Ascending aorta (tissue), 2 donors: Measurements from ENCODE around the gene WDR46. TPM values are rescaled to one million over a fixed set of nuclear protein-coding genes. Genes with fewer than 3 reads are reported as not detected.

Source experiments
- DNase-seq, 2 donors: peaks; one replicate each; pipeline ENCODE4 v3.0.0-alpha.2; 2019; ENCODE audit warnings: low spot score in 2 of 2
- H3K27ac ChIP-seq, 2 donors: fragments of 200-600 bp; sonication (generic); one replicate each; pipeline ENCODE4 v1.5.1; 2016 to 2017; ENCODE audit warnings: mild to moderate bottlenecking in 1 of 2
- H3K27me3 ChIP-seq: fragments of 200-600 bp; sonication (generic); one replicate; pipeline ENCODE4 v1.5.1; 2017
- H3K36me3 ChIP-seq, 2 donors: fragments of 200-600 bp; sonication (generic); one replicate each; pipeline ENCODE4 v1.5.1; 2016
- H3K4me1 ChIP-seq, 2 donors: fragments of 200-600 bp; sonication (generic); one replicate each; pipeline ENCODE4 v1.5.1; 2016 to 2017; ENCODE audit warnings: mild to moderate bottlenecking in 1 of 2
- H3K4me3 ChIP-seq, 2 donors: fragments of 200-600 bp; sonication (generic); one replicate each; pipeline ENCODE4 v1.5.1; 2016 to 2017; ENCODE audit warnings: mild to moderate bottlenecking in 1 of 2
- H3K9me3 ChIP-seq, 2 donors: fragments of 200-600 bp; sonication (generic); one replicate each; pipeline ENCODE4 v1.5.1; 2016
- intact Hi-C: fragments of 100-400 bp; cut with DNase I; formaldehyde crosslinking; loops from one replicate; pipeline ENCODE4 v1.15.1; 2023
- total RNA-seq: library from RNA; depleted of rRNA; stranded (reverse); fragments of >200 nt; gene quantifications from one replicate; pipeline ENCODE4 v1.1.0, GENCODE V29; 2016
- TF ChIP-seq, protein P1 (sequence below), 3 experiments: fragments of 200-600 bp in 2 of 3; fragments of 450-650 bp in 1 of 3; sonication (generic) in 2 of 3; IDR thresholded peaks; one replicate each; pipeline ENCODE4 v1.5.1; 2016 to 2019; ENCODE audit warnings: antibody characterized with exemption in 3 of 3, mild to moderate bottlenecking in 1 of 3, moderate library complexity in 1 of 3

The WDR46 gene
- total RNA-seq, 1 donor from 2014 or later, result 70.6 TPM

DNA sequence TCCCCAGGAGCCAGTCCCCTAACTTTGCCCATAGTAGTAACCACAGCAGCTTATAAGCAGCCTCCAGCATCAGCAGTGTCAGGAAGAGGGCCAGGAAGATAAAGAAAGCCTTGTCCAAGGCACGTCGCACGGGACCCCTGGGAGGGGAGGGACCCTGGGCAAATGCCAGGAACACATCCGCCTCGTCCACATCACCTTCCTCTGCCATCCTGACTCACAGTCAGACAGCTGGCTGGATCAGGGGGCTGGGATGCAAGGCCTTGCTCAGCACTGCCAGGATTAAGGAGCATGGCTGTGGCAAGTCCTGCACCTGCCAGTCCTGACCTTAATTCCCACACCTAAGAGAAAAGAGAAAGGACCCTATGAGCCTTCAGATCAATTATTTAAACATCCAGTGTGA, 40.0 kb upstream of the WDR46 start:
- no peaks in the 10 kb centered on the region for H3K4me1 ChIP-seq
- DNase-seq, result no peak

DNA sequence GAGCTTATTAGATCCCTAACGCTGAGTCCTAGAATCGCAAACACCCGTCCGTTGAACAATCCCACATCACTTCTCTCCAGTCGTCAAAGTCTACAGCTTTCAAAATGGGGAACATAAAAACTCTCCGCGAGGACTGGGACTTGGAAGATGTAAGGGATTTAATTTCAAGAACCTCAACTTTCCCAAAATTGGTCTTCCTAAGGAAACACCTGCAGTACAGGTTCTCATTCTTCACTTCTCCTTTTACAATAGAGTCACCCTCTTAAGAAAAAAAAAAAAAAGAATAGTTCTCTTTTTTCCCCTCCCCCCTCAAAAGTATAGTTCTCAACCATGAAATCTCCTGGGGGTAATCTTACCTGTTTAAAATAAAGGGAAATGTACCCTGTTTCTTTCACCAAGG, 35.1 kb upstream of the WDR46 start:
- Histone ChIP-seq H3K36me3 (peaks cover 13 to 21% of the 10 kb centered on the region in 2 donors), H3K4me1 (peaks cover 27 to 32% of the 10 kb centered on the region in 2 donors), H3K4me3 (peak overlapping the region; percentile 81 to 85), H3K9me3 (no peaks in the 10 kb centered on the region), H3K27ac (peak overlapping the region in 1 of 2 donors; percentile 89), H3K27me3 (no peaks in the 10 kb centered on the region)
- DNase-seq, result no peak
- intact Hi-C loops, result no loop called here
- TF ChIP-seq, protein P1, sequence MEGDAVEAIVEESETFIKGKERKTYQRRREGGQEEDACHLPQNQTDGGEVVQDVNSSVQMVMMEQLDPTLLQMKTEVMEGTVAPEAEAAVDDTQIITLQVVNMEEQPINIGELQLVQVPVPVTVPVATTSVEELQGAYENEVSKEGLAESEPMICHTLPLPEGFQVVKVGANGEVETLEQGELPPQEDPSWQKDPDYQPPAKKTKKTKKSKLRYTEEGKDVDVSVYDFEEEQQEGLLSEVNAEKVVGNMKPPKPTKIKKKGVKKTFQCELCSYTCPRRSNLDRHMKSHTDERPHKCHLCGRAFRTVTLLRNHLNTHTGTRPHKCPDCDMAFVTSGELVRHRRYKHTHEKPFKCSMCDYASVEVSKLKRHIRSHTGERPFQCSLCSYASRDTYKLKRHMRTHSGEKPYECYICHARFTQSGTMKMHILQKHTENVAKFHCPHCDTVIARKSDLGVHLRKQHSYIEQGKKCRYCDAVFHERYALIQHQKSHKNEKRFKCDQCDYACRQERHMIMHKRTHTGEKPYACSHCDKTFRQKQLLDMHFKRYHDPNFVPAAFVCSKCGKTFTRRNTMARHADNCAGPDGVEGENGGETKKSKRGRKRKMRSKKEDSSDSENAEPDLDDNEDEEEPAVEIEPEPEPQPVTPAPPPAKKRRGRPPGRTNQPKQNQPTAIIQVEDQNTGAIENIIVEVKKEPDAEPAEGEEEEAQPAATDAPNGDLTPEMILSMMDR (IDR thresholded peaks at IDR 0.05), result no peak

More for the DNA sequence above, 40.0 kb upstream of the WDR46 start:
- intact Hi-C loops, result no loop called here
- H3K27ac ChIP-seq, result no peak overlapping the region
- no peaks in the 10 kb centered on the region for H3K27me3 ChIP-seq
- no peak overlapping the region for H3K4me3 ChIP-seq
- H3K36me3 ChIP-seq, result no peaks in the 10 kb centered on the region
- TF ChIP-seq, protein P1 (IDR thresholded peaks at IDR 0.05), result no peak
- no peaks in the 10 kb centered on the region for H3K9me3 ChIP-seq

DNA sequence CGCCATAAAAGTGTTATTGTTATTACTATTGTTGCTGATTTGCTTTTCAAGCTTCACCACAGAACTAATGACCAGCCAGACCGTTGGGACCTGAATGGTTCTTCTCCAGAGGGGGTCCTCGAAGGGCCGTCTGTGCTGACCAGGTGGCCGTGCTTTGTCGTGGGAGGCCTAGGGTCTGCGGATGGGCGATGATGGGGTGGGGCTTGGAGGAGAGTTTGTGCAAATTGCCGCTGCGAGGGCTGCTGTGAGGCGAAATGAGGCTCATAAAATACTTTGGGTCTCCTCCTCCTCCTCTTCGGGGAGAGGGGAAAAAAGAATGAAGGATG, 34.5 kb upstream of the WDR46 start:
- Histone ChIP-seq H3K9me3 (no peaks in the 10 kb centered on the region), H3K27me3 (no peaks in the 10 kb centered on the region), H3K27ac (peak overlapping the region; percentile 89 to 93), H3K4me3 (peak overlapping the region; percentile 81 to 85), H3K4me1 (peaks cover 27 to 38% of the 10 kb centered on the region in 2 donors), H3K36me3 (peaks cover 17 to 27% of the 10 kb centered on the region in 2 donors)
- no peak for DNase-seq
- intact Hi-C loops, result loop anchor here (1.0 kb wide), 1 partner anchor 68 kb away; the partner anchor contains the start of gene KIFC1
- TF ChIP-seq, protein P1 (IDR thresholded peaks at IDR 0.05), result peak in 1 of 3 experiments; percentile 1

DNA sequence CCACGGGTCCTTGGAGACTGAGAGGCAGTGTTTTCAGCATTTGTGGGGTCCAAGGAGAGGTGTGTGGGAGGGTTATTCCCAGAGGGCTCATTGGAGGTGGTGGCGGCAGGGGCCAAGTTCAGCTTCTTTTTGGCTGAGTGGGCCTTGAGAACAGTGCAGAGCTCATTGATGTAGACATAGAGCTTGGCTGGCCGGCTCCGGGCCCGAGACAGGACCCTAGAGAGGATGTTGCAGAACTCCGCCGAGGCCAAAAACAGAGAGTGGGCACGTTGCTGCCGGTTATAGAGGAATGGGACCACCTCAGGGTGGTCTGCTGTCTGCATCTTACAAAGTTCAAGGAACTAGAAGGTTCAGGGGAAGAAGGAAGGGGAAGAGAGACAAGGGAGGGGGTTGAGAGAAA, 32.2 kb upstream of the WDR46 start:
- H3K4me3 ChIP-seq, result peak overlapping the region; percentile 81 to 85

DNA sequence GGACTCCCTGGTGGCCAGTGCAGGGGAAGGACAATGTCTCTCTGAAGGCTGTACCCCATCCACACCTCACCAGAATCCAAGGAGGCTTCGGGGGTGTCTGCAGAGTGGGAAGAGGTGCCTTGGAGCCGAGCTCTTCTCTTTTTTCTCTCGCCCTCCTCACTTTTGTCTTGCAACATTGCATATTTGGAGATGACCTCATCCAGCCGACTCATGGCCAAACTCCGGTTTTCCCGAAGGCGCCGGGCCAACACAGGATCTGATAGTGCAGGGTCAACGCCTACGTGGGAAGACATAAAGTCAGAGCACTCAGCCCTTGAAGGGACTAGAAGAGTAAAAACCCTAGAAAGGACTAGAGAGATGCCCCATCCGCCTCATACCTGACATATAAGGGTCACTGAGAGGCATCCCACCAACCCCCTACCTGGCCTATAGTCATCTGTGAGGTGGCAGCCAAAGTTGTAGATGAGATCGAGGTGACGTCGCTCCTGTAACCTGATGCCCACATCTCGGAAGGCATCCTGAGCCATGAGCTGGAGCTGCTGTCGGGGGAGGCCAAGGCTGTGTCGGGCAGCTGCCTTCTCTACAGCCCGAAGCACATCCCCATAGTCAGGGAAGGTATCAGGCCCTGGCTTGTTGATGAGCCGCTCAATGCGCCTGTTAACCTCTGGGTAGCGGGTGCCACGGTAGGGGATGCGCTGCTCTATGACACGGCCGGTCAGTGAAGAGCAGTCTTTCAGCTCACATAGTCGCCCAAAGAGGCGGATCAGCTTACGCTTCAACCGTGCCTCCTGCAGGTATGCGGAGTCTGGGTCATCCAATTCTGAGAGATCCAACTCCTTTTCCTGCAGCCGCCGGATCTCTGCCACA, 31.5 kb upstream of the WDR46 start:
- no peaks in the 10 kb centered on the region for H3K9me3 ChIP-seq
- DNase-seq, result peak in 1 of 2 donors; percentile 86
- no peaks in the 10 kb centered on the region for H3K27me3 ChIP-seq
- peaks cover 17 to 28% of the 10 kb centered on the region in 2 donors for H3K36me3 ChIP-seq
- peak overlapping the region; percentile 89 to 93 for H3K27ac ChIP-seq
- H3K4me3 ChIP-seq, result peak overlapping the region in 1 of 2 donors; percentile 81
- intact Hi-C loops, result no loop called here
- H3K4me1 ChIP-seq, result peaks cover 27 to 48% of the 10 kb centered on the region in 2 donors
- TF ChIP-seq, protein P1 (IDR thresholded peaks at IDR 0.05), result no peak

More for the DNA sequence above, 32.2 kb upstream of the WDR46 start:
- no peak for DNase-seq
- intact Hi-C loops, result no loop called here
- peaks cover 17 to 28% of the 10 kb centered on the region in 2 donors for H3K36me3 ChIP-seq
- TF ChIP-seq, protein P1 (IDR thresholded peaks at IDR 0.05), result no peak
- H3K9me3 ChIP-seq, result no peaks in the 10 kb centered on the region
- H3K4me1 ChIP-seq, result peaks cover 27 to 48% of the 10 kb centered on the region in 2 donors
- no peaks in the 10 kb centered on the region for H3K27me3 ChIP-seq
- peak overlapping the region; percentile 89 to 93 for H3K27ac ChIP-seq
